Caco-2 (cell line): ENCODE measurements around the gene VKORC1. TPM values are rescaled to one million over a fixed set of nuclear protein-coding genes. Genes with fewer than 3 reads are reported as not detected.
A peak's percentile ranks its signal among the peaks of the same experiment; 100 is the strongest.
"Not testable (repeated sequence)": the region's sequence is repeated elsewhere in the genome, so short reads cannot be mapped to it uniquely, and the experiment has no call there.

Experiments used
- BruUV-seq: library from RNA; stranded (reverse); fragments of 400-500 nt; replicated peaks from 2 replicates; lab custom pipeline; 2021; lab: Mats Ljungman, UMichigan
- CTCF ChIA-PET: fragments of 300-600 bp; sonication (Branson Sonifier 250); formaldehyde crosslinking; loops from one replicate; lab custom pipeline; 2022; ENCODE audit warnings: antibody characterized with exemption; lab: Charles Lee
- POLR2A ChIA-PET: fragments of 300-600 bp; sonication (Branson Sonifier 250); formaldehyde crosslinking; loops from one replicate; lab custom pipeline; 2022; ENCODE audit warnings: antibody characterized with exemption; lab: Charles Lee
- DNase-seq, 2 experiments: peaks; one replicate each; pipeline versions ENCODE4 v3.0.0 to v3.0.0-alpha.2; 2020 to 2022
- H3K27me3 ChIP-seq: replicated peaks from 2 replicates; pipeline ENCODE4 v1.6.0; 2011; ENCODE audit warnings: low read length; ENCODE audit not compliant: control insufficient read depth, insufficient read depth
- H3K36me3 ChIP-seq: 2 replicates; pipeline ENCODE4 v1.5.1; 2011; ENCODE audit warnings: low read length; ENCODE audit not compliant: control insufficient read depth, insufficient read depth
- H3K4me1 ChIP-seq: fragments of 250-450 bp; sonication (Bioruptor Pico); 2 replicates; pipeline ENCODE4 v1.5.1; 2020; ENCODE audit warnings: mild to moderate bottlenecking
- H3K4me3 ChIP-seq: 2 replicates; pipeline ENCODE4 v1.5.1; 2011; ENCODE audit warnings: low read depth, mild to moderate bottlenecking, control low read depth, low read length
- H3K9me3 ChIP-seq: fragments of 250-450 bp; sonication (Bioruptor Pico); 2 replicates; pipeline ENCODE4 v1.5.1; 2020; ENCODE audit warnings: mild to moderate bottlenecking, moderate library complexity
- H3K27ac Mint-ChIP-seq: one replicate; pipeline ENCODE4 v1.8.0; 2022; ENCODE audit warnings: mixed read lengths; ENCODE audit not compliant: unreplicated experiment
- H3K27me3 Mint-ChIP-seq: one replicate; pipeline ENCODE4 v1.8.0; 2022; ENCODE audit warnings: mixed read lengths; ENCODE audit not compliant: insufficient read depth, unreplicated experiment
- H3K36me3 Mint-ChIP-seq: one replicate; pipeline ENCODE4 v1.8.0; 2022; ENCODE audit warnings: mild to moderate bottlenecking, mixed read lengths; ENCODE audit not compliant: insufficient read depth, unreplicated experiment
- H3K4me1 Mint-ChIP-seq: one replicate; pipeline ENCODE4 v1.8.0; 2022; ENCODE audit warnings: low read depth, mixed read lengths; ENCODE audit not compliant: unreplicated experiment
- H3K4me3 Mint-ChIP-seq: one replicate; pipeline ENCODE4 v1.8.0; 2022; ENCODE audit warnings: mild to moderate bottlenecking, moderate library complexity, mixed read lengths; ENCODE audit not compliant: unreplicated experiment
- H3K9me3 Mint-ChIP-seq: one replicate; pipeline ENCODE4 v1.8.0; 2022; ENCODE audit warnings: mixed read lengths; ENCODE audit not compliant: unreplicated experiment
- CTCF ChIP-seq, 2 experiments: fragments of 200-600 bp in 1 of 2; IDR thresholded peaks; 1 replicate in 1 of 2; 2 replicates in 1 of 2; pipeline versions ENCODE4 v1.5.1 to v1.8.0; 2011 to 2022; ENCODE audit warnings: antibody characterized with exemption in 1 of 2, control low read depth in 1 of 2, inconsistent platforms in 1 of 2, low read depth in 1 of 2, low read length in 1 of 2, mild to moderate bottlenecking in 1 of 2, moderate library complexity in 1 of 2; ENCODE audit not compliant: insufficient read depth in 1 of 2, severe bottlenecking in 1 of 2, unreplicated experiment in 1 of 2
- intact Hi-C: fragments of 100-400 bp; cut with micrococcal nuclease; formaldehyde crosslinking; loops from one replicate; pipeline ENCODE4 v1.10.0; 2022; ENCODE audit not compliant: unreplicated experiment
- total RNA-seq: library from RNA; stranded (reverse); gene quantifications from 2 replicates; pipeline ENCODE4 v1.2.3, GENCODE V29; 2022

VKORC1 gene
- total RNA-seq, 1 experiment from 2014 or later, result 61.3 TPM

GRCh38 chr16:31141489-31142108, 47.0 kb upstream of the VKORC1 start:
- Histone ChIP-seq H3K9me3 (no peaks in the 10 kb centered on the region), H3K4me3 (peak overlapping the region; percentile 10; the same call in 1 of the 2 replicates), H3K4me1 (peaks cover 61% of the 10 kb centered on the region), H3K27me3 (no peaks in the 10 kb centered on the region), H3K36me3 (no peaks in the 10 kb centered on the region)
- CTCF ChIA-PET, result interaction anchor here (0.5 to 2.8 kb wide), 23 partner anchors 7 to 784 kb away, joined by 3 to 43 read pairs (median 4); partner anchors contain the start of genes FUS, HSD3B7, KAT8 and ORAI3
- Mint-ChIP-seq H3K27me3 (no peaks in the 10 kb centered on the region), H3K36me3 (peaks cover 26% of the 10 kb centered on the region), H3K9me3 (no peaks in the 10 kb centered on the region), H3K4me1 (peaks cover 20% of the 10 kb centered on the region), H3K4me3 (peak overlapping the region; percentile 66), H3K27ac (peak overlapping the region; percentile 83)
- DNase-seq, result peak in 1 of 2 experiments; percentile 42
- POLR2A ChIA-PET, result interaction anchor here (0.5 to 2.2 kb wide), 8 partner anchors 11 to 572 kb away, joined by 3 to 61 read pairs (median 14); partner anchors contain the start of genes FUS, KAT8, ZNF646 and ZNF668
- intact Hi-C loops, result loop anchor here (1.0 to 5.0 kb wide), 8 partner anchors 10 to 184 kb away; partner anchors contain the start of genes BCKDK, HSD3B7, KAT8 and SETD1A
- BruUV-seq, result TSS peak; percentile 36
- TF ChIP-seq CTCF (IDR thresholded peaks at IDR 0.05; ENCODE audit: insufficient read depth in 1 of 2, low read depth in 1 of 2, low read length in 1 of 2, severe bottlenecking in 1 of 2, unreplicated experiment in 1 of 2), result no peak

DNA sequence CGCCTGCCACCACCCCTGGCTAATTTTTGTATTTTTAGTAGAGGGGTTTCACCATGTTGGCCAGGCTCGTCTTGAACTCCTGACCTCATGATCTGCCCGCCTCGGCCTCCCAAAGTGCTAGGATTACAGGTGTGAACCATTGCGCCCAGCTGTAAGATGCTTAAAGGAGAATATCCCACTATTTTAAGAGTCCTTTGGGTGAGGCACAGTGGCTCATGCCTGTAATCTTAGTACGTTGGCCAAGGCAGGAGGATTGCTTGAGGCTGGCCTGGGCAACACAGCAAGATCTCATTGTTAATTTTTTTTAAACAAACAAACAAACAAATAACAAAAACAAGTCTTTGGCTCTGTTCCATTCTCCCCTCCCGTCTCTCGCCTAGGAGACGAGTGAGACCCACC, 46.5 kb upstream of the VKORC1 start:
- peaks cover 66% of the 10 kb centered on the region for H3K4me1 ChIP-seq
- BruUV-seq, H3K36me3 ChIP-seq, DNase-seq, H3K4me3 ChIP-seq, H3K27me3 ChIP-seq, H3K9me3 ChIP-seq, H3K9me3 Mint-ChIP-seq, H3K27me3 Mint-ChIP-seq: not testable (repeated sequence)
- Mint-ChIP-seq H3K4me3 (peak overlapping the region; percentile 66), H3K4me1 (peaks cover 24% of the 10 kb centered on the region), H3K27ac (peak overlapping the region; percentile 90), H3K36me3 (peaks cover 30% of the 10 kb centered on the region)
- ChIA-PET CTCF (interaction anchor here (1.1 kb wide), 1 partner anchor 47 kb away, joined by 3 read pairs; no protein-coding TSS in a partner anchor), POLR2A (interaction anchor here (1.4 to 2.2 kb wide), 2 partner anchors 24 to 302 kb away, joined by 4 to 61 read pairs; partner anchors contain the start of genes KAT8 and ZNF843)
- intact Hi-C loops, result loop anchor here (5.0 kb wide), 3 partner anchors 34 to 154 kb away; partner anchors contain the start of genes BCKDK, HSD3B7 and STX4

DNA sequence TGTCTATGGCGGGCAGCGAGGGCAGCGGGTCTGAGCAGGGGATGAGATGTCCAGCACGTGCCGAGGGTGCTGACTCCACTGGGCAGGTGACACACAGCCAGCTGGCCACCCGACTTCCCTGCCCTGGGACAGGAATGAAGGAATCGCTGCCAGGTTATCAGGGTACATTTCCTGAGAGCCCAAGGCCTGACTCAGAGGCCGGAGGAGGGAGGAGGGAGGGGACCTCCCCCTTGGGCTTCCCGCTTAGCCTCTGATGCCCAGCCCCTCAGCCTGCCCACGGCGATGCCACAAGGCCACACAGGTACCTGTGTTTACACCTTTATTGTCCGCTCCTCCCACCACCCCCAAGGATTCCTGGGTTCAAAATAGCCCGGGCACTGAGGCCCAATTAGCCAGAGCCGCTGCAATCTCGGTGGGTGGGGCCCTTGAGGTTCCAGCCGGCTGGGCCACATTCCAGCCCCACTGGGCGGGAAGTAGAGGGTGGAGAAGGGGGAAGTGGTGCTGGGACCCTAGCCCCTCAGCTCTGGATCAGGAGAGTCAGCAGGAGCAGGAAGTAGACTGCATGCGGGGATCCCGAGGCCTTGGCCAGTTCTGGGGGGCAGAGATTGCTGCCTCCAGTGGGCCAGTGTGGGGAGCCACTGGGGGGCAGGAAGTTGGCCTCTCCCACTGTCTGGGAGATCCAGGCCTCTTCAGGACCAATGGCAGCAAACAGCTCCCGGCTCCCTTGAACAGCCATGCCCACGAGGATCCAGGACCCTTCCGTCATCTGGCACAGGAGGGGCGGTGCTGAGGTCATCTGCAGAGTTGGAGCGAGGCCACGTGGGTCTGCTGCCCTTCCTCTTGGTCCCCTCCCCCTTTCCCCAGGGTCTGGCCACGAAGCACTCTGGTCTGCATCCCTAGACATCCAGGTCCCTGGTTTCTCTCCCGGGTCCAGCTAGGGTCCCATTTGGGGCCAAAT, 44.3 kb upstream of the VKORC1 start:
- H3K4me3 Mint-ChIP-seq, result peak overlapping the region; percentile 49

DNA sequence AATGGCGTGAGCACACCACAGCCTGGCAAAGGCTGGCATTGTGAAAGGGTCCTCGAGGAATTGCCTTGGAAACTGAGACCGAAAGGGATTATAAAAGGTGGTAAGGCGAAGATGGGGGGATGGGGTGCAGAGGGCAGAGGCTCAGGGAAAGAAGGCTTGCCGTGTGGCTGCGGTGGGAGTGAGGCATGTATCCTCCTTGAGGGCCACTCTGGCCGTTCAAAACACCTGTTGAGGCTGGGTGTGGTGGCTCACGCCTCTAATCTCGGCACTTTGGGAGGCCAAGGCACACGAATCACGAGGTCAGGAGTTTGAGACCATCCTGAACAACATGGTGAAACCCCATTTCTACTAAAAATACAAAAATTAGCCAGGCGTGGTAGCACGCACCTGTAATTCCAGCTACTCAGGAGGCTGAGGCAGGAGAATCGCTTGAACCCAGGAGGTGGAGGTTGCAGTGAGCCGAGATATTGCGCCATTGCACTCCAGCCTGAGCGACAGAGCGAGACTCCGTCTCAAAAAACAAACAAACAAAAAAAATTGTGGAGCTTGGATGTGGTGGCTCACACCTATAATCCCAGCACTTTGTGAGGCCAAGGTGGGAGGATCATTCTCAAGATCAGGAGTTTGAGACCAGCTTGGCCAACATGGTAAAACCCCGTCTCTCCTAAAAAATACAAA, 42.4 kb upstream of the VKORC1 start:
- not testable (repeated sequence) for BruUV-seq

More for the DNA sequence above, 44.3 kb upstream of the VKORC1 start:
- ChIA-PET CTCF (interaction anchor here (0.6 kb wide), 1 partner anchor 51 kb away, joined by 3 read pairs; no protein-coding TSS in a partner anchor), POLR2A (interaction anchor here (1.6 kb wide), 1 partner anchor 21 kb away, joined by 18 read pairs; the partner anchor contains the start of gene KAT8)
- H3K36me3 ChIP-seq, result no peaks in the 10 kb centered on the region
- Mint-ChIP-seq H3K9me3 (no peaks in the 10 kb centered on the region), H3K27me3 (no peaks in the 10 kb centered on the region), H3K36me3 (peaks cover 42% of the 10 kb centered on the region), H3K4me1 (peaks cover 32% of the 10 kb centered on the region), H3K27ac (peak overlapping the region; percentile 90)
- H3K27me3 ChIP-seq, result no peaks in the 10 kb centered on the region
- peak; percentile 88 to 92 for DNase-seq
- no peak for TF ChIP-seq CTCF (IDR thresholded peaks at IDR 0.05; ENCODE audit: insufficient read depth in 1 of 2, low read depth in 1 of 2, low read length in 1 of 2, severe bottlenecking in 1 of 2, unreplicated experiment in 1 of 2)
- H3K4me1 ChIP-seq, result peaks cover 75% of the 10 kb centered on the region
- BruUV-seq, result TSS peak; percentile 64
- 0 out of 2 replicates have a peak overlapping the region, but pooled peaks have one; percentile 16 for H3K4me3 ChIP-seq
- intact Hi-C loops, result loop anchor here (10.0 kb wide), 1 partner anchor 316 kb away; the partner anchor contains the start of gene ARMC5
- no peaks in the 10 kb centered on the region for H3K9me3 ChIP-seq

More for the DNA sequence above, 42.4 kb upstream of the VKORC1 start:
- peak overlapping the region; percentile 75 for H3K27ac Mint-ChIP-seq
- CTCF ChIA-PET, H3K9me3 Mint-ChIP-seq, H3K4me3 ChIP-seq, H3K27me3 ChIP-seq, H3K4me3 Mint-ChIP-seq, H3K36me3 ChIP-seq, DNase-seq, H3K9me3 ChIP-seq, H3K27me3 Mint-ChIP-seq: not testable (repeated sequence)
- intact Hi-C loops, result loop anchor here (10.0 kb wide), 1 partner anchor 318 kb away; the partner anchor contains the start of gene ARMC5
- H3K4me1 Mint-ChIP-seq, result peaks cover 48% of the 10 kb centered on the region
- POLR2A ChIA-PET, result interaction anchor here (3.7 kb wide), 1 partner anchor 20 kb away, joined by 52 read pairs; the partner anchor contains the start of gene KAT8
- peaks cover 87% of the 10 kb centered on the region for H3K4me1 ChIP-seq
- peaks cover 60% of the 10 kb centered on the region for H3K36me3 Mint-ChIP-seq
